Measurements from ENCODE around the gene DBI. TPM values are rescaled to one million over a fixed set of nuclear protein-coding genes. Genes with fewer than 3 reads are reported as not detected.

The DBI gene
- total and polyA plus RNA-seq, 2 donors (not counting 1 experiment from before 2014, with no cell fraction given), result 128 to 653 TPM

GRCh38 chr2:119323459-119323858 lies 43.3 kb upstream of the DBI start:
- H3K27ac ChIP-seq (ENCODE audit: insufficient read depth, low read length), result no peak overlapping the region
- no peaks in the 10 kb centered on the region for H3K27me3 ChIP-seq (ENCODE audit: control insufficient read depth, insufficient read depth, low read length)
- no peak for DNase-seq (ENCODE audit: low read depth in 2 of 2)
- H3K36me3 ChIP-seq (ENCODE audit: control insufficient read depth, insufficient read depth, low read length), result no peaks in the 10 kb centered on the region
- no peak overlapping the region for H3K4me2 ChIP-seq (ENCODE audit: extremely low read depth, insufficient read depth, low read length)
- TF ChIP-seq EZH2 (IDR thresholded peaks at IDR 0.05; ENCODE audit: low read length, missing control alignments), result no peak
- TF ChIP-seq, protein P1, sequence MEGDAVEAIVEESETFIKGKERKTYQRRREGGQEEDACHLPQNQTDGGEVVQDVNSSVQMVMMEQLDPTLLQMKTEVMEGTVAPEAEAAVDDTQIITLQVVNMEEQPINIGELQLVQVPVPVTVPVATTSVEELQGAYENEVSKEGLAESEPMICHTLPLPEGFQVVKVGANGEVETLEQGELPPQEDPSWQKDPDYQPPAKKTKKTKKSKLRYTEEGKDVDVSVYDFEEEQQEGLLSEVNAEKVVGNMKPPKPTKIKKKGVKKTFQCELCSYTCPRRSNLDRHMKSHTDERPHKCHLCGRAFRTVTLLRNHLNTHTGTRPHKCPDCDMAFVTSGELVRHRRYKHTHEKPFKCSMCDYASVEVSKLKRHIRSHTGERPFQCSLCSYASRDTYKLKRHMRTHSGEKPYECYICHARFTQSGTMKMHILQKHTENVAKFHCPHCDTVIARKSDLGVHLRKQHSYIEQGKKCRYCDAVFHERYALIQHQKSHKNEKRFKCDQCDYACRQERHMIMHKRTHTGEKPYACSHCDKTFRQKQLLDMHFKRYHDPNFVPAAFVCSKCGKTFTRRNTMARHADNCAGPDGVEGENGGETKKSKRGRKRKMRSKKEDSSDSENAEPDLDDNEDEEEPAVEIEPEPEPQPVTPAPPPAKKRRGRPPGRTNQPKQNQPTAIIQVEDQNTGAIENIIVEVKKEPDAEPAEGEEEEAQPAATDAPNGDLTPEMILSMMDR (conservative IDR thresholded peaks at IDR 0.05 in 1 of 2, IDR thresholded peaks at IDR 0.05 in 1 of 2; ENCODE audit: low read depth in 1 of 2, low read length in 2 of 2), result no peak
- H3K9ac ChIP-seq (ENCODE audit: insufficient read depth, low read length), result no peak overlapping the region
- H2AFZ ChIP-seq (ENCODE audit: low read length), result no peak overlapping the region
- no peaks in the 10 kb centered on the region for H4K20me1 ChIP-seq (ENCODE audit: control insufficient read depth, extremely low read depth, insufficient read depth, low read length)
- H3K79me2 ChIP-seq (ENCODE audit: control insufficient read depth, insufficient read depth, low read length), result no peaks in the 10 kb centered on the region
- H3K4me3 ChIP-seq (replicated peaks in 1 of 4; ENCODE audit: control extremely low read depth in 1 of 4, insufficient read depth in 1 of 4, low read depth in 3 of 4, low read length in 4 of 4), result no peak overlapping the region
- no peaks in the 10 kb centered on the region for H3K9me3 ChIP-seq (ENCODE audit: control insufficient read depth, insufficient read depth, low read depth, low read length)
- H3K4me1 ChIP-seq (ENCODE audit: control insufficient read depth, extremely low read depth, insufficient read depth, low read length), result no peaks in the 10 kb centered on the region

- TF ChIP-seq EZH2 (IDR thresholded peaks at IDR 0.05; ENCODE audit: low read length, missing control alignments), result no peak
- TF ChIP-seq, protein P1 (conservative IDR thresholded peaks at IDR 0.05 in 1 of 2, IDR thresholded peaks at IDR 0.05 in 1 of 2; ENCODE audit: low read depth in 1 of 2, low read length in 2 of 2), result no peak
- DNase-seq (ENCODE audit: low read depth in 2 of 2), result no peak
- Histone ChIP-seq H3K79me2 (ENCODE audit: control insufficient read depth, insufficient read depth, low read length) (no peaks in the 10 kb centered on the region), H3K27me3 (ENCODE audit: control insufficient read depth, insufficient read depth, low read length) (no peaks in the 10 kb centered on the region), H3K27ac (ENCODE audit: insufficient read depth, low read length) (no peak overlapping the region), H3K4me2 (ENCODE audit: extremely low read depth, insufficient read depth, low read length) (no peak overlapping the region), H3K36me3 (ENCODE audit: control insufficient read depth, insufficient read depth, low read length) (no peaks in the 10 kb centered on the region), H3K4me3 (replicated peaks in 1 of 4; ENCODE audit: control extremely low read depth in 1 of 4, insufficient read depth in 1 of 4, low read depth in 3 of 4, low read length in 4 of 4) (no peak overlapping the region), H3K9me3 (ENCODE audit: control insufficient read depth, insufficient read depth, low read depth, low read length) (no peaks in the 10 kb centered on the region), H3K9ac (ENCODE audit: insufficient read depth, low read length) (no peak overlapping the region), H2AFZ (ENCODE audit: low read length) (no peak overlapping the region), H3K4me1 (ENCODE audit: control insufficient read depth, extremely low read depth, insufficient read depth, low read length) (no peaks in the 10 kb centered on the region), H4K20me1 (ENCODE audit: control insufficient read depth, extremely low read depth, insufficient read depth, low read length) (no peaks in the 10 kb centered on the region)
Observed at GRCh38 chr2:119324685-119325270, 42.0 kb upstream of the DBI start.

GRCh38 chr2:119326938-119327337 lies 39.8 kb upstream of the DBI start:
- Histone ChIP-seq H3K27me3 (ENCODE audit: control insufficient read depth, insufficient read depth, low read length) (no peaks in the 10 kb centered on the region), H3K9ac (ENCODE audit: insufficient read depth, low read length) (no peak overlapping the region), H3K4me3 (replicated peaks in 1 of 4; ENCODE audit: control extremely low read depth in 1 of 4, insufficient read depth in 1 of 4, low read depth in 3 of 4, low read length in 4 of 4) (no peak overlapping the region), H3K79me2 (ENCODE audit: control insufficient read depth, insufficient read depth, low read length) (no peaks in the 10 kb centered on the region), H3K4me2 (ENCODE audit: extremely low read depth, insufficient read depth, low read length) (no peak overlapping the region), H3K9me3 (ENCODE audit: control insufficient read depth, insufficient read depth, low read depth, low read length) (no peaks in the 10 kb centered on the region), H3K4me1 (ENCODE audit: control insufficient read depth, extremely low read depth, insufficient read depth, low read length) (no peaks in the 10 kb centered on the region), H4K20me1 (ENCODE audit: control insufficient read depth, extremely low read depth, insufficient read depth, low read length) (no peaks in the 10 kb centered on the region), H3K36me3 (ENCODE audit: control insufficient read depth, insufficient read depth, low read length) (no peaks in the 10 kb centered on the region), H2AFZ (ENCODE audit: low read length) (no peak overlapping the region), H3K27ac (ENCODE audit: insufficient read depth, low read length) (no peak overlapping the region)
- TF ChIP-seq EZH2 (IDR thresholded peaks at IDR 0.05; ENCODE audit: low read length, missing control alignments), result no peak
- TF ChIP-seq, protein P1 (conservative IDR thresholded peaks at IDR 0.05 in 1 of 2, IDR thresholded peaks at IDR 0.05 in 1 of 2; ENCODE audit: low read depth in 1 of 2, low read length in 2 of 2), result no peak
- no peak for DNase-seq (ENCODE audit: low read depth in 2 of 2)

Measured in fibroblast of lung (primary cell).